ENCODE data around the gene PRKAR1B. TPM values are rescaled to one million over a fixed set of nuclear protein-coding genes. Genes with fewer than 3 reads are reported as not detected.

Gene PRKAR1B
- total RNA-seq, 1 experiment from 2014 or later: 43.3 TPM

- no CpG with 5 or more reads among the region's 45 CpGs for WGBS (ENCODE audit: extremely low coverage, insufficient read length, low lambda C conversion rate)
- Histone ChIP-seq H3K4me1 (ENCODE audit: insufficient read depth, low read length) (no peaks in the 10 kb centered on the region; the same call in 1 of the 2 replicates), H3T11ph (ENCODE audit: low read length) (no peak overlapping the region), H2BK20ac (ENCODE audit: low read depth, low read length, poor library complexity, severe bottlenecking) (no peak overlapping the region), H3K14ac (ENCODE audit: insufficient read depth, low read length) (peak overlapping the region; percentile 63; the same call in 1 of the 2 replicates), H4K8ac (replicated peaks; ENCODE audit: insufficient read length, low read depth, low read length) (no peak overlapping the region), H3K9ac (ENCODE audit: extremely low read depth, insufficient read length, low read length) (no peak overlapping the region), H2BK120ac (ENCODE audit: low read depth, low read length, poor library complexity, severe bottlenecking) (no peak overlapping the region), H3K4me2 (ENCODE audit: insufficient read depth, insufficient read length, low read length) (no peak overlapping the region), H2BK5ac (ENCODE audit: insufficient read length, low read length) (no peak overlapping the region), H3K79me2 (ENCODE audit: insufficient read depth, low read length) (no peaks in the 10 kb centered on the region), H2AK5ac (ENCODE audit: insufficient read length, low read length) (no peak overlapping the region), H3K18ac (ENCODE audit: insufficient read length, low read depth, low read length) (no peak overlapping the region), H2BK15ac (ENCODE audit: low read depth, low read length) (no peak overlapping the region), H2AFZ (ENCODE audit: low read length) (no peak overlapping the region), H4K91ac (ENCODE audit: insufficient read length, low read depth, low read length) (no peak overlapping the region), H3K23ac (ENCODE audit: insufficient read length, low read depth, low read length) (no peak overlapping the region), H3K4ac (ENCODE audit: low read depth, low read length) (no peak overlapping the region), H4K5ac (ENCODE audit: insufficient read length, low read depth, low read length) (no peak overlapping the region), H3K27me3 (ENCODE audit: insufficient read depth, low read length) (no peaks in the 10 kb centered on the region), H3K27ac (ENCODE audit: insufficient read length, low read depth, low read length) (no peak overlapping the region), H3K9me3 (ENCODE audit: control insufficient read depth, low read depth, low read length) (no peaks in the 10 kb centered on the region), H2BK12ac (ENCODE audit: insufficient read length, low read depth, low read length) (no peak overlapping the region), H3K79me1 (ENCODE audit: insufficient read depth, low read depth, low read length, poor library complexity, severe bottlenecking) (no peaks in the 10 kb centered on the region), H3K23me2 (ENCODE audit: insufficient read length, low read depth, low read length, poor library complexity, severe bottlenecking) (no peaks in the 10 kb centered on the region), H4K20me1 (ENCODE audit: control insufficient read depth, insufficient read depth, insufficient read length) (no peaks in the 10 kb centered on the region), H3K56ac (ENCODE audit: insufficient read length, low read depth, low read length) (no peak overlapping the region)
- H3K4me3 Mint-ChIP-seq: peak overlapping the region in 1 of 2 experiments; percentile 35; a peak in 1 of 5 replicates
- H3K9me3 Mint-ChIP-seq: peaks cover 0 to 5% of the 10 kb centered on the region in 2 experiments; a peak in 1 of 5 replicates
- peak overlapping the region in 2 of 3 experiments; percentile 36 to 52; a peak in 3 of 7 replicates for H3K27ac Mint-ChIP-seq
- peaks cover 21 to 25% (median 23%) of the 10 kb centered on the region in 3 experiments for H3K36me3 Mint-ChIP-seq (ENCODE audit: insufficient read depth in 1 of 3, low read depth in 3 of 3)
- no peak for TF ChIP-seq CTCF (conservative IDR thresholded peaks at IDR 0.05)
- DNase-seq: peak; percentile 75
- peaks cover 2% of the 10 kb centered on the region for H3K27me3 Mint-ChIP-seq (ENCODE audit: low read depth)
- peaks cover 11 to 22% of the 10 kb centered on the region in 2 experiments for H3K4me1 Mint-ChIP-seq
These were observed 154.4 kb downstream of the PRKAR1B start for GRCh38 chr7:572416-573268.
